Liver (tissue), 9 donors: ENCODE data around the gene APEX1. TPM values are rescaled to one million over a fixed set of nuclear protein-coding genes. Genes with fewer than 3 reads are reported as not detected.

Experiments
- DNase-seq: peaks from one replicate; pipeline ENCODE4 v3.0.0-alpha.2; 2017; ENCODE audit warnings: low spot score
- H3K27ac ChIP-seq, 2 donors: one replicate each; pipeline ENCODE4 v1.7.0; 2013; ENCODE audit warnings: inconsistent platforms in 2 of 2, low read length in 2 of 2, control low read depth in 1 of 2, low read depth in 1 of 2, mild to moderate bottlenecking in 1 of 2
- H3K27me3 ChIP-seq, 4 donors: one replicate each; pipeline versions ENCODE4 v1.6.1 to v1.7.0; 2013; ENCODE audit warnings: low read length in 3 of 4, inconsistent platforms in 1 of 4, mild to moderate bottlenecking in 1 of 4, moderate library complexity in 1 of 4; ENCODE audit not compliant: control insufficient read depth in 4 of 4, insufficient read depth in 4 of 4
- H3K36me3 ChIP-seq, 4 donors: one replicate each; pipeline versions ENCODE4 v1.6.1 to v1.7.0; 2013; ENCODE audit warnings: low read length in 3 of 4, mild to moderate bottlenecking in 3 of 4, low read depth in 1 of 4, moderate library complexity in 1 of 4; ENCODE audit not compliant: control insufficient read depth in 4 of 4, insufficient read depth in 3 of 4
- H3K4me1 ChIP-seq, 4 donors: one replicate each; pipeline versions ENCODE4 v1.6.1 to v1.7.0; 2013; ENCODE audit warnings: low read length in 3 of 4, mild to moderate bottlenecking in 3 of 4, moderate library complexity in 1 of 4; ENCODE audit not compliant: control insufficient read depth in 4 of 4, insufficient read depth in 4 of 4
- H3K4me3 ChIP-seq, 3 donors: one replicate each; pipeline versions ENCODE4 v1.6.1 to v1.7.0; 2013; ENCODE audit warnings: low read length in 3 of 3, control low read depth in 1 of 3, low read depth in 1 of 3, mild to moderate bottlenecking in 1 of 3
- H3K9ac ChIP-seq, 2 donors: one replicate each; pipeline ENCODE4 v1.7.0; 2013; ENCODE audit warnings: low read length in 2 of 2, mild to moderate bottlenecking in 2 of 2, moderate library complexity in 2 of 2, control low read depth in 1 of 2, low read depth in 1 of 2
- H3K9me3 ChIP-seq, 4 donors: one replicate each; pipeline versions ENCODE4 v1.6.1 to v1.7.0; 2013; ENCODE audit warnings: low read length in 3 of 4; ENCODE audit not compliant: control insufficient read depth in 4 of 4
- ATF3 ChIP-seq: IDR thresholded peaks from 2 replicates; pipeline ENCODE4 v1.6.1; 2016; ENCODE audit warnings: antibody characterized with exemption
- EGR1 ChIP-seq, 2 donors: IDR thresholded peaks; 2 replicates each; pipeline ENCODE4 v1.6.1; 2016 to 2018; ENCODE audit warnings: antibody characterized with exemption in 2 of 2, low read depth in 2 of 2
- FOXA1 ChIP-seq: IDR thresholded peaks from 2 replicates; pipeline ENCODE4 v1.6.1; 2016; ENCODE audit warnings: antibody characterized with exemption
- FOXA2 ChIP-seq: IDR thresholded peaks from 2 replicates; pipeline ENCODE4 v1.6.1; 2016; ENCODE audit warnings: antibody characterized with exemption
- GABPA ChIP-seq, 2 donors: IDR thresholded peaks in 1 of 2; conservative IDR thresholded peaks in 1 of 2; 2 replicates each; pipeline ENCODE4 v1.6.1; 2016; ENCODE audit warnings: antibody characterized with exemption in 2 of 2, mild to moderate bottlenecking in 1 of 2, moderate library complexity in 1 of 2
- HNF4A ChIP-seq, 2 donors: conservative IDR thresholded peaks; 2 replicates each; pipeline ENCODE4 v1.6.1; 2016; ENCODE audit warnings: antibody characterized with exemption in 2 of 2, mild to moderate bottlenecking in 2 of 2
- HNF4G ChIP-seq: IDR thresholded peaks from 2 replicates; pipeline ENCODE4 v1.6.1; 2016; ENCODE audit warnings: antibody characterized with exemption
- JUND ChIP-seq, 2 donors: IDR thresholded peaks; 2 replicates each; pipeline ENCODE4 v1.6.1; 2016; ENCODE audit warnings: antibody characterized with exemption in 2 of 2
- MAX ChIP-seq: IDR thresholded peaks from 2 replicates; pipeline ENCODE4 v1.6.1; 2016; ENCODE audit warnings: antibody characterized with exemption
- NR2F2 ChIP-seq: IDR thresholded peaks from 2 replicates; pipeline ENCODE4 v1.6.1; 2016; ENCODE audit warnings: antibody characterized with exemption
- RAD21 ChIP-seq, 2 donors: IDR thresholded peaks; 2 replicates each; pipeline ENCODE4 v1.6.1; 2016; ENCODE audit warnings: antibody characterized with exemption in 2 of 2, mild to moderate bottlenecking in 2 of 2
- REST ChIP-seq: IDR thresholded peaks from 2 replicates; pipeline ENCODE4 v1.6.1; 2016; ENCODE audit warnings: antibody characterized with exemption, mild to moderate bottlenecking
- RXRA ChIP-seq, 2 donors: IDR thresholded peaks; 2 replicates each; pipeline ENCODE4 v1.6.1; 2017 to 2018; ENCODE audit warnings: antibody characterized with exemption in 2 of 2, mild to moderate bottlenecking in 1 of 2
- SP1 ChIP-seq: IDR thresholded peaks from 2 replicates; pipeline ENCODE4 v1.6.1; 2018; ENCODE audit warnings: antibody characterized with exemption, mild to moderate bottlenecking
- TAF1 ChIP-seq: conservative IDR thresholded peaks from 2 replicates; pipeline ENCODE4 v1.6.1; 2016; ENCODE audit warnings: antibody characterized with exemption, mild to moderate bottlenecking
- YY1 ChIP-seq: IDR thresholded peaks from 2 replicates; pipeline ENCODE4 v1.6.1; 2016; ENCODE audit warnings: antibody characterized with exemption, mild to moderate bottlenecking
- WGBS: extraction: QIAGEN DNeasy Blood & Tissue Kit; methylation state at CpG from one replicate; pipeline ENCODE4 v1.1.7; 2013; 5-methylcytosine and 5-hydroxymethylcytosine counted together
- polyA plus RNA-seq, 2 donors: library from polyadenylated mRNA; stranded (reverse) in 1 of 2; unstranded in 1 of 2; fragments of 200-250 nt in 1 of 2; fragments of >200 nt in 1 of 2; fragmentation: Nextera tagmentation in 1 of 2; extraction: Ambion mirVana in 1 of 2; gene quantifications; one replicate each; pipeline versions ENCODE4 v1.2.1 to v1.2.3, GENCODE V29; 2013 to 2015
- total RNA-seq, 2 donors: library from RNA; depleted of rRNA; stranded (reverse); fragments of >200 nt; gene quantifications; one replicate each; pipeline ENCODE4 v1.2.3, GENCODE V29; 2014
- TF ChIP-seq, protein P1 (sequence below): IDR thresholded peaks from 2 replicates; pipeline ENCODE4 v1.6.1; 2016; ENCODE audit warnings: antibody characterized with exemption
- TF ChIP-seq, protein P2 (sequence below): fragments of 150-350 bp; IDR thresholded peaks from 2 replicates; pipeline ENCODE4 v1.5.1; 2017; ENCODE audit warnings: improper control_type of control experiment, low read depth, low read length; ENCODE audit not compliant: missing input control
- donor health status: healthy.
- donor health status: healthy.
- donor health status: healthy.
- donor health status: healthy.
- donor health status: healthy.

Gene APEX1
- total and polyA plus RNA-seq, 4 donors = 32.4 to 64.5 (median 46.7) TPM

DNA sequence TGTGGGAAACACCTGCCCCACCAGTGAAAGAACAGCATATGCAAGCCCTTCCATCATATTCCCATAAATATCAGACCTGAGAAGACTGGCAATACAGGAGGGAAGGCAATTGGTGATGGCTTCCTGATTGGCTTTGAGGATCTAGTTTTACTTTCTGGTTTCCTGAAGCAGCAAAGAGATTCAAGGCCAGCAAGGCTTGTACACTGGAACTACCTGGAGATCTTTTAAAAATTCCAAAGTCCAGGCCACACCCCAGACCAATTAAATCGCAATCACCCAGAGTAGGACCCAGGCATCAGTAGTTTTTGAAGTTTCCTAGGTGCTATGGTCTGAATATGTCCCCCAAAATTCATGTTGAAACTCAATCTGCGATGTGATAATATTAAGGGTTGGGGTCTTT is 38.8 kb upstream of the APEX1 start:
- WGBS = 79% methylated on average over 2 of the region's 2 CpGs
- Histone ChIP-seq H3K9ac (no peak overlapping the region), H3K4me1 (peaks cover 0 to 14% (median 8%) of the 10 kb centered on the region in 4 donors), H3K27me3 (no peaks in the 10 kb centered on the region), H3K36me3 (no peaks in the 10 kb centered on the region), H3K4me3 (no peak overlapping the region), H3K27ac (no peak overlapping the region), H3K9me3 (no peaks in the 10 kb centered on the region)
- TF ChIP-seq HNF4G (no peak), YY1 (no peak), RXRA (IDR thresholded peaks at IDR 0.05) (no peak), SP1 (no peak), REST (no peak), FOXA1 (no peak), JUND (IDR thresholded peaks at IDR 0.05) (no peak), FOXA2 (no peak), NR2F2 (no peak), RAD21 (IDR thresholded peaks at IDR 0.05) (no peak), GABPA (IDR thresholded peaks at IDR 0.05 in 1 of 2, conservative IDR thresholded peaks at IDR 0.05 in 1 of 2) (no peak), MAX (no peak), HNF4A (conservative IDR thresholded peaks at IDR 0.05) (no peak), ATF3 (no peak), TAF1 (no peak), EGR1 (IDR thresholded peaks at IDR 0.05; ENCODE audit: low read depth in 2 of 2) (no peak)
- TF ChIP-seq, protein P1, sequence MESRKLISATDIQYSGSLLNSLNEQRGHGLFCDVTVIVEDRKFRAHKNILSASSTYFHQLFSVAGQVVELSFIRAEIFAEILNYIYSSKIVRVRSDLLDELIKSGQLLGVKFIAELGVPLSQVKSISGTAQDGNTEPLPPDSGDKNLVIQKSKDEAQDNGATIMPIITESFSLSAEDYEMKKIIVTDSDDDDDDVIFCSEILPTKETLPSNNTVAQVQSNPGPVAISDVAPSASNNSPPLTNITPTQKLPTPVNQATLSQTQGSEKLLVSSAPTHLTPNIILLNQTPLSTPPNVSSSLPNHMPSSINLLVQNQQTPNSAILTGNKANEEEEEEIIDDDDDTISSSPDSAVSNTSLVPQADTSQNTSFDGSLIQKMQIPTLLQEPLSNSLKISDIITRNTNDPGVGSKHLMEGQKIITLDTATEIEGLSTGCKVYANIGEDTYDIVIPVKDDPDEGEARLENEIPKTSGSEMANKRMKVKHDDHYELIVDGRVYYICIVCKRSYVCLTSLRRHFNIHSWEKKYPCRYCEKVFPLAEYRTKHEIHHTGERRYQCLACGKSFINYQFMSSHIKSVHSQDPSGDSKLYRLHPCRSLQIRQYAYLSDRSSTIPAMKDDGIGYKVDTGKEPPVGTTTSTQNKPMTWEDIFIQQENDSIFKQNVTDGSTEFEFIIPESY = no peak
- TF ChIP-seq, protein P2, sequence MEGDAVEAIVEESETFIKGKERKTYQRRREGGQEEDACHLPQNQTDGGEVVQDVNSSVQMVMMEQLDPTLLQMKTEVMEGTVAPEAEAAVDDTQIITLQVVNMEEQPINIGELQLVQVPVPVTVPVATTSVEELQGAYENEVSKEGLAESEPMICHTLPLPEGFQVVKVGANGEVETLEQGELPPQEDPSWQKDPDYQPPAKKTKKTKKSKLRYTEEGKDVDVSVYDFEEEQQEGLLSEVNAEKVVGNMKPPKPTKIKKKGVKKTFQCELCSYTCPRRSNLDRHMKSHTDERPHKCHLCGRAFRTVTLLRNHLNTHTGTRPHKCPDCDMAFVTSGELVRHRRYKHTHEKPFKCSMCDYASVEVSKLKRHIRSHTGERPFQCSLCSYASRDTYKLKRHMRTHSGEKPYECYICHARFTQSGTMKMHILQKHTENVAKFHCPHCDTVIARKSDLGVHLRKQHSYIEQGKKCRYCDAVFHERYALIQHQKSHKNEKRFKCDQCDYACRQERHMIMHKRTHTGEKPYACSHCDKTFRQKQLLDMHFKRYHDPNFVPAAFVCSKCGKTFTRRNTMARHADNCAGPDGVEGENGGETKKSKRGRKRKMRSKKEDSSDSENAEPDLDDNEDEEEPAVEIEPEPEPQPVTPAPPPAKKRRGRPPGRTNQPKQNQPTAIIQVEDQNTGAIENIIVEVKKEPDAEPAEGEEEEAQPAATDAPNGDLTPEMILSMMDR = no peak
- no peak for DNase-seq
